ENCODE results near the gene NPEPL1.
"Not testable (repeated sequence)": the region's sequence is repeated elsewhere in the genome, so short reads cannot be mapped to it uniquely, and the experiment has no call there.

NPEPL1 gene

GRCh38 chr20:58757647-58758046, 65.0 kb downstream of the NPEPL1 start:
- not testable (repeated sequence) for DNase-seq (ENCODE audit: low read depth, low spot score)

GRCh38 chr20:58759947-58760346, 67.3 kb downstream of the NPEPL1 start:
- no peak for DNase-seq (ENCODE audit: low read depth, low spot score)

DNA sequence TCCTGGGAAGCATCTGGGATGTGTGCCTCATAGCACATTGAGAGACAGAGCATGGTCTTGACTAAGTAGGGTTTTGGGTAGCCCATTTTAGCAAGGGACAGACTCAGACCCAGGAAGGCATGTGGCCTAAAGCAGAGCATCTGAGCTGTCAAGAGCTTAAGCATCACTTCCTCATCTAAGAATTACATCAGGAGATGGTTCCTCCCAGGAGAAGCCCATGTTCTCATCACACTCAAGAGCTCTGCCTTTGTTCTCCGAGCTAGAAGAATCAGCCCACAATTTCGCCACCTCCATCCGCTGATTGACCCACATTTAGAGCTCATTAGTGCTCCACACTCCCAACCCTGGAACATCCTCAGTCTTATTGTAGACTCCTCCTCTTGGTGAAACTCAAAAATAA, 68.3 kb downstream of the NPEPL1 start:
- no peak for DNase-seq (ENCODE audit: low read depth, low spot score)

- no peak for DNase-seq (ENCODE audit: low read depth, low spot score)
Observed at GRCh38 chr20:58762120-58762519, 69.5 kb downstream of the NPEPL1 start.

GRCh38 chr20:58763076-58763475, 70.5 kb downstream of the NPEPL1 start:
- no peak for DNase-seq (ENCODE audit: low read depth, low spot score)

All from smooth muscle cell of the brain vasculature (primary cell).